Lung microvascular endothelial cell (primary cell): Measurements from ENCODE around the gene FGG. TPM values are rescaled to one million over a fixed set of nuclear protein-coding genes. Genes with fewer than 3 reads are reported as not detected.

Source experiments
- DNase-seq, 2 donors: peaks; one replicate each; pipeline versions ENCODE4 v3.0.0 to v3.0.0-alpha.2; 2010; ENCODE audit warnings: low read depth in 2 of 2
- total RNA-seq: library from RNA; depleted of rRNA; stranded (reverse); fragments of >200 nt; gene quantifications from 2 replicates; pipeline ENCODE4 v1.2.1, GENCODE V29; 2014

The FGG gene
- total RNA-seq, 1 donor from 2014 or later, result not detected

GRCh38 chr4:154586296-154587033 is 26.0 kb downstream of the FGG start:
- no peak for DNase-seq

DNA sequence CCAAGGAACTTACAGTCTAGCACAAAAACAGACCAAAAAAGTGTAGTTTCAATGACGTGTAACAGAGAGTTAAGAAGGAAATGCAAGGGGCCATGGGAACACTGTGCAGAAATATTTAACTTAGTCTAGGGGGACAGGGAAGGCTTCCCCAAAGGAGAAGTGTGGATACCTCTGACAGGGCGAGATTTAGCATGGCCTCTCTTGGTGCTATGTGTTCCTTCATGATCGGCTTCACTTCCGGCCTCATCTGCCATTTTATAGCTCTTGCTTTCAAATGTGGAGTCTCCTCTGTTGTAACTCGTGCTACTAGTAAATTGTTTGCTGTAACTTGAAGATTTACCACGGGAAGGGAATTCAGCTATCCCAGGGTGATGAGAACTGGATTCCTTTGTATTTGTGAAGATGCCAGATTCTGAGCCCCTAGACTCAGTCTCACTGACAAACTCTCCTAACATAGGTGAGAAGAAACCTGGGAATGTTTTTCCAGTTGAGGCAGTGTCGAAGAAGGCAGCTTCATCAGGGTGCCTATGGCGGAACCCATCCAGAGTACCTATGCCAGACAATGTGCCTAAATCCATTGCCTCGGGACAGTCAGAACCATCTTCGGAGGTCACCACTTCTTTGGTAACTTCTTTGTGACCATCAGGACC is 27.0 kb downstream of the FGG start:
- DNase-seq, result no peak

DNA sequence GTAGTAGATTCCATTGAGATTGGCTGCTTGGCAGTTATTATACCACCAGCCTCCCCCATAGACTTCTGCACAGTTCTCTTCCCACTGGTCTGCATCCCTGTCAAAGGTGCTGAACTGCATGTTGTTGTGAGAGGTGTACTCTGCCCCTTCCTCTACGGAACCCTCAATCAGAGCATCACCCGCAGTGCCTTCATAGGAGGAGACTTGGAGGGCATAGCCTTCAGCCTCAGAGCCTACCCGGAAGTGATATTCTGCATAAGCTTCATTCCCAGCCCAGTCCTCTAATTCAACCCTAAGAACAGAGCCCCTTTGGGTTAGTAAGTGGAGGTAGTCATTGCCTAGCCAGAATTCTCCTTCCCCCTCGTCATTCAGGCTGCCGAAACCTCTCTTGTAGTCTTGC is 28.2 kb downstream of the FGG start:
- no peak for DNase-seq

DNA sequence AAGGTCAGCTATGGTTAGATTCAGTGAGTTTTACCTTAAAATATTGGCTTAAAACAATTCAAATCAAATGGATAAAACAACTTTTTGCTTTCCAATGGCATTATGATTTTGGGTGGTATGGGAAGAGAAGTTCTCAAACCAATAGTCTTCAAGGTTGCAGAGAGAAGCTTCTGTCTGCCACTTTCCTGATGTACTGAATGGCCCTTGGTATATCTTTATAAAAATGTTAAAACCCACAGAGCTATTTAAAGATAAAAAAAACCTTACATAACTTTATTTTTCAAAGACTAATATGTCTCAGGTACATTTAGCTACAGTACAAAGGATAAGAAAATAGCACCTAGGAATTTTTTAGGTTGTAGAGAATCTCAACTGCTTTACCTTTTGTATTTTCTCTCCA is 28.8 kb downstream of the FGG start:
- DNase-seq, result no peak

DNA sequence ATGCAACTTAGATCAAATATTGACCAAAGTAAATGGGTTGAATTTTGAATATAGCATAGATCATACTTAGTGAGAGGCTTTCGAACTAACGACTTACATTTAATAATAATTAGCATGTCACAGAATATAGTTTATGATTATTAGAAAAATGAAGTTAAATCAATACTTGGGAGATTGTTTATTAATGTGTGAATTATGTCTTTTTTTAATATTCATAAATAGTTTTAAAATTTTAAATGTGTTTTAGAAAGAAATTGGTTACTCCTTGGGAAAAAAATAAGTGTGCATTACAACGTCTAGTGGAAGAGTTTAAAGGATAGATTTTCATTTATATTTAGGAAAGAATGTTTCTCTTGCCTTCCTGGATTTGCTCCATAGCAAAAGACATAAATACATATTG is 29.2 kb downstream of the FGG start:
- DNase-seq, result no peak

DNA sequence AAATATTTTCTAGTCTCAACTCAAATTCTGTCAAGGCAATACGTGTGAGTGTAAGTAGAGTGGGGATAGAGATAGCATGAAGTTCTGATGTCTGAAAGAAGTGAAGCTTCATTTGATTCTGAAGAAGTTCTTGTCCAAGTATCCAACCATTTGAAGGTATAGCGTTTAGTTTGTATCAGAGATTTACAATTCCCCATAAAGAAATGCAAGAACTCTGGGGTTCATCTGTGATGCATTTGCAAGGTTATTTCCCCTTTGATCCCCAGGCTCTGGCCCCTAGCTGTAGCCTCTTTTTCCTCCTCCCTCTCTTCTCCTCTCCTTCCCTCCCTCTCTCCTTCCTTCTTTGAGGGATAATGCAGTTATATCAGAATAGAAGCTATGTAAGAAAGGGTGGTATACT is 29.7 kb downstream of the FGG start:
- no peak for DNase-seq

GRCh38 chr4:154579927-154580326 is 32.5 kb downstream of the FGG start:
- DNase-seq, result no peak

GRCh38 chr4:154578919-154579318 is 33.5 kb downstream of the FGG start:
- DNase-seq, result no peak

DNA sequence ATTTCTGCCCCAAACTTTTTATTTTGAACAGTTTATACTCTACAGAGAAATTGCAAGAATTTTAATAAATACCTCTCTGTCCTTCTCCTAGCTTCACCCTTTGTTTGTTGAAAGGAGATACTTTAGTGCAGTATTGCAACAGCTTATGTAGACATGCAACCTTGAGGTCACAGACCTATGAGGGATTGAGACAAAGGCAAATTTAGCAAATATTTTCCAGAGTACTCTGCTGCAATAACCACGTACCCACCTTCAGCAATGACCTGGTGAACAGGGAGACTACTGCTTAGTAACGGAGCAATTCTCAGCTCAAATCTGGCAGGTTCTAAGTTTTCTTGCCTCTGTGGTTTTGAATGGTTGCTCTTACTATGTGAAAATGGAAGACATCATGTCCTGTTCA is 35.1 kb downstream of the FGG start:
- no peak for DNase-seq

GRCh38 chr4:154574311-154574710 is 38.1 kb downstream of the FGG start:
- no peak for DNase-seq

- DNase-seq, result no peak
Measured at GRCh38 chr4:154573190-154573870, 39.1 kb downstream of the FGG start.

- DNase-seq, result no peak
Measured at GRCh38 chr4:154569584-154569983, 42.9 kb downstream of the FGG start.

DNA sequence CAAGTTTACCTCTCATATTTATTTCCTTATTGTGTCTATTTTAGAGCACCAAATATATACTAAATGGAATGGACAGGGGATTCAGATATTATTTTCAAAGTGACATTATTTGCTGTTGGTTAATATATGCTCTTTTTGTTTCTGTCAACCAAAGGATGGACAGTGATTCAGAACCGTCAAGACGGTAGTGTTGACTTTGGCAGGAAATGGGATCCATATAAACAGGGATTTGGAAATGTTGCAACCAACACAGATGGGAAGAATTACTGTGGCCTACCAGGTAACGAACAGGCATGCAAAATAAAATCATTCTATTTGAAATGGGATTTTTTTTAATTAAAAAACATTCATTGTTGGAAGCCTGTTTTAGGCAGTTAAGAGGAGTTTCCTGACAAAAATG is 43.4 kb downstream of the FGG start:
- no peak for DNase-seq

- no peak for DNase-seq
Measured at GRCh38 chr4:154566639-154567204, 45.7 kb downstream of the FGG start.

GRCh38 chr4:154565704-154566103 is 46.8 kb downstream of the FGG start:
- no peak for DNase-seq

DNA sequence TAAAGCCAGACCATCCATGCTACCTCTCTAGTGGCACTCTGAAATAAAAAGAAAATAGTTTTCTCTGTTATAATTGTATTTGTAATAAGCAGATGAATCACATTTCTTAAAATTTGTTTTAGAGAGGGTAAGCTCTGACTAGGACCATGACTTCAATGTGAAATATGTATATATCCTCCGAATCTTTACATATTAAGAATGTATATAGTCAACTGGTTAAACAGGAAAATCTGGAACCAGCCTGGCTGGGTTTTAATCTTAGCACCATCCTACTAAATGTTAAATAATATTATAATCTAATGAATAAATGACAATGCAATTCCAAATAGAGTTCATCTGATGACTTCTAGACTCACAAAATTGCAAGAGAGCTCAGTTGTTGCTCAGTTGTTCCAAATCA is 48.1 kb downstream of the FGG start:
- DNase-seq, result no peak

GRCh38 chr4:154562697-154563254 is 49.7 kb downstream of the FGG start, which contains the start of gene FGB:
Gene FGB (plus strand): TSS chr4:154563011. CDS start chr4:154563019, 8 bp downstream.
- DNase-seq, result no peak

DNA sequence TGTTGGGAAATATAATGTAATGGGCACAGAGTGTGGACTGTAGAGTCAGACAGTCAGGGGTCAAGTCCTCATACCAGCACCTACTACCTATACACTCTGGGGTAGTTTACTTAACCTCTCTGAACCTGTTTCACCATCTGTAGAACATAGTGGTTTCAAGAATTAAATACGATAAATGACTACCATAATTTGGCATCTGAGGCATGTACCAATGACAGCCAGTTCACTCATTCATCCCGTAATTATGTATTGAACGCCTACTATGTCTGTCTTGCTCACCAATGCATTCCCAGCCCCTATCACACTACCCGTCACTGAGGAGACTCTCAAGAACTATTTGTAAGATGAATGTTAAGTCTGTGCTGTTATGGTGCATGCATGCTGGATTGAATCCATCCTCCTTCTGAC is 51.6 kb downstream of the FGG start:
- no peak for DNase-seq

DNA sequence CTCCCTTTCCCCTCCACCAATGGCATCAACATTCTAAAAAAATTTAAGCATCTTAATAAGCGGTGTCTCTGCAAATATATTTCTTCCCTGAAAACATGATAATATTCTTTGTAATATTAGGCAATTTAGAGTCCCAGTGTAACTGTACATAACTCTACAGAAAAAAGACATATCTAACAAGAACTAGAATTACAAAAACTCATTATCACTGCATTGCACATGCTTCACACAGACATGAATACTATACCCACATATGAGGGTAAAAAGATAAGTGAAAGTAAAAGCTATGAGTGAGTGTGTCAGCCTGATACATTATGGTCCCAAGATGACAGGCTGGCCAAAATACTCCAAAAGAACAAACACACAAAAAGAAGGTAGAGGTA is 52.0 kb downstream of the FGG start:
- DNase-seq, result no peak

- DNase-seq, result peak; percentile 59 to 65
Measured at GRCh38 chr4:154559494-154560418, 52.7 kb downstream of the FGG start.

DNA sequence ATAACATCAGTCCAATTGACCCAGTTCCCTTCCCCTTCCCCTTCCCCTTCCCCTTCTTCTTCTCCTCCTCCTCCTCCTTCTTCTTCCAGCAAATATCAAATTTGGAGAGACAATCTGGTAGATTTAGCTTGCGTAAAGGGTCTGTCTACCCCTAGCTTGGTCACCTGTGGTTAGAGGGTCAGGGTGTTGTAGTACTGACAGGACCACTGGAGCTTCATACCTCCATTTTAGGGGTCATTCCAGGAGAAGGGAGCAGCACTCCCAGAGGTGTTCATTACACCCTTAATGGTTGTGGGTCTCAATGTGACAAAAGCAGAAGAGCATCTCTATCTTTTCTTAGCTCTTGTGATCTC is 53.3 kb downstream of the FGG start:
- no peak for DNase-seq
